Measurements from ENCODE around the gene SLC1A7.

- TF ChIP-seq EZH2 (IDR thresholded peaks at IDR 0.05; ENCODE audit: borderline replicate concordance, insufficient read depth, low read length, poor library complexity, severe bottlenecking) = no peak
- TF ChIP-seq, protein P1, sequence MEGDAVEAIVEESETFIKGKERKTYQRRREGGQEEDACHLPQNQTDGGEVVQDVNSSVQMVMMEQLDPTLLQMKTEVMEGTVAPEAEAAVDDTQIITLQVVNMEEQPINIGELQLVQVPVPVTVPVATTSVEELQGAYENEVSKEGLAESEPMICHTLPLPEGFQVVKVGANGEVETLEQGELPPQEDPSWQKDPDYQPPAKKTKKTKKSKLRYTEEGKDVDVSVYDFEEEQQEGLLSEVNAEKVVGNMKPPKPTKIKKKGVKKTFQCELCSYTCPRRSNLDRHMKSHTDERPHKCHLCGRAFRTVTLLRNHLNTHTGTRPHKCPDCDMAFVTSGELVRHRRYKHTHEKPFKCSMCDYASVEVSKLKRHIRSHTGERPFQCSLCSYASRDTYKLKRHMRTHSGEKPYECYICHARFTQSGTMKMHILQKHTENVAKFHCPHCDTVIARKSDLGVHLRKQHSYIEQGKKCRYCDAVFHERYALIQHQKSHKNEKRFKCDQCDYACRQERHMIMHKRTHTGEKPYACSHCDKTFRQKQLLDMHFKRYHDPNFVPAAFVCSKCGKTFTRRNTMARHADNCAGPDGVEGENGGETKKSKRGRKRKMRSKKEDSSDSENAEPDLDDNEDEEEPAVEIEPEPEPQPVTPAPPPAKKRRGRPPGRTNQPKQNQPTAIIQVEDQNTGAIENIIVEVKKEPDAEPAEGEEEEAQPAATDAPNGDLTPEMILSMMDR (IDR thresholded peaks at IDR 0.05; ENCODE audit: poor library complexity, severe bottlenecking) = no peak
- no peak for TF ChIP-seq RAD21 (conservative IDR thresholded peaks at IDR 0.05)
- no peak for TF ChIP-seq POLR2AphosphoS5 (IDR thresholded peaks at IDR 0.05)
- TF ChIP-seq EP300 (conservative IDR thresholded peaks at IDR 0.05; ENCODE audit: poor library complexity, severe bottlenecking) = no peak
- TF ChIP-seq SMC3 (conservative IDR thresholded peaks at IDR 0.05; ENCODE audit: poor library complexity) = no peak
- no peak for TF ChIP-seq TAF1 (IDR thresholded peaks at IDR 0.05; ENCODE audit: low read depth)
- TF ChIP-seq MXI1 (conservative IDR thresholded peaks at IDR 0.05; ENCODE audit: poor library complexity, severe bottlenecking) = no peak
These were observed 74.6 kb downstream of the SLC1A7 start for GRCh38 chr1:53067886-53068285.
